T-helper 17 cell (primary cell): Measurements from ENCODE around the gene VPS37C. TPM values are rescaled to one million over a fixed set of nuclear protein-coding genes. Genes with fewer than 3 reads are reported as not detected.

Experiments
- ATAC-seq: fragments of 150-1000 bp; cut with Tn5 transposase; 2 replicates; pipeline ENCODE4 v1.10.0; 2021; ENCODE audit warnings: mild to moderate bottlenecking, moderate library complexity
- DNase-seq, 3 donors: peaks; one replicate each; pipeline versions ENCODE4 v3.0.0 to v3.0.0-alpha.2; 2020 to 2021
- H3K9me3 ChIP-seq: one replicate; pipeline ENCODE4 v1.7.0; 2013; ENCODE audit warnings: low read length, mild to moderate bottlenecking; ENCODE audit not compliant: control insufficient read depth, poor library complexity, severe bottlenecking
- H3K27ac Mint-ChIP-seq: one replicate; pipeline ENCODE4 v1.8.0; 2022; ENCODE audit warnings: mild to moderate bottlenecking, moderate library complexity, mixed read lengths
- H3K27me3 Mint-ChIP-seq: one replicate; pipeline ENCODE4 v1.8.0; 2022; ENCODE audit warnings: mixed read lengths
- H3K36me3 Mint-ChIP-seq: one replicate; pipeline ENCODE4 v1.8.0; 2022; ENCODE audit warnings: low read depth, mixed read lengths
- H3K4me1 Mint-ChIP-seq: one replicate; pipeline ENCODE4 v1.8.0; 2022; ENCODE audit warnings: mild to moderate bottlenecking, mixed read lengths
- H3K4me3 Mint-ChIP-seq: one replicate; pipeline ENCODE4 v1.8.0; 2022; ENCODE audit warnings: mild to moderate bottlenecking, moderate library complexity, mixed read lengths
- total RNA-seq, 4 donors: library from RNA in 2 of 4; stranded (reverse) in 2 of 4; gene quantifications; one replicate each; pipeline ENCODE4 v1.2.3 and lab custom pipeline; 2022 to 2026

The VPS37C gene
- total RNA-seq, 2 donors from 2014 or later: 3.5 to 5.6 TPM

GRCh38 chr11:61120706-61121191 is 40.5 kb downstream of the VPS37C start:
- no peaks in the 10 kb centered on the region for H3K27me3 Mint-ChIP-seq
- ATAC-seq (peak; percentile 85), DNase-seq (peak in 1 of 3 donors; percentile 28)
- H3K4me1 Mint-ChIP-seq: peaks cover 52% of the 10 kb centered on the region
- no peaks in the 10 kb centered on the region for H3K9me3 ChIP-seq
- H3K27ac Mint-ChIP-seq: peak overlapping the region; percentile 97
- H3K4me3 Mint-ChIP-seq: peak overlapping the region; percentile 77
- H3K36me3 Mint-ChIP-seq: peaks cover 27% of the 10 kb centered on the region

- no peaks in the 10 kb centered on the region for H3K27me3 Mint-ChIP-seq
These were observed 41.0 kb downstream of the VPS37C start for GRCh38 chr11:61120099-61120705.

GRCh38 chr11:61119571-61119970 is 41.7 kb downstream of the VPS37C start:
- peak overlapping the region; percentile 97 for H3K27ac Mint-ChIP-seq
- ATAC-seq: no peak
- no peaks in the 10 kb centered on the region for H3K9me3 ChIP-seq
- no peak for DNase-seq
- peaks cover 59% of the 10 kb centered on the region for H3K4me1 Mint-ChIP-seq
- H3K4me3 Mint-ChIP-seq: peak overlapping the region; percentile 77
- H3K36me3 Mint-ChIP-seq: peaks cover 30% of the 10 kb centered on the region
- H3K27me3 Mint-ChIP-seq: no peaks in the 10 kb centered on the region

More at GRCh38 chr11:61120099-61120705, 41.0 kb downstream of the VPS37C start:
- peak; percentile 6 for ATAC-seq
- no peaks in the 10 kb centered on the region for H3K9me3 ChIP-seq
- H3K27ac Mint-ChIP-seq: peak overlapping the region; percentile 97
- peak overlapping the region; percentile 77 for H3K4me3 Mint-ChIP-seq
- no peak for DNase-seq
- H3K36me3 Mint-ChIP-seq: peaks cover 29% of the 10 kb centered on the region
- H3K4me1 Mint-ChIP-seq: peaks cover 54% of the 10 kb centered on the region

GRCh38 chr11:61119055-61119454 is 42.2 kb downstream of the VPS37C start:
- no peak for DNase-seq
- peak overlapping the region; percentile 77 for H3K4me3 Mint-ChIP-seq
- peaks cover 28% of the 10 kb centered on the region for H3K36me3 Mint-ChIP-seq
- no peaks in the 10 kb centered on the region for H3K27me3 Mint-ChIP-seq
- H3K9me3 ChIP-seq: no peaks in the 10 kb centered on the region
- H3K27ac Mint-ChIP-seq: peak overlapping the region; percentile 97
- peaks cover 58% of the 10 kb centered on the region for H3K4me1 Mint-ChIP-seq
- no peak for ATAC-seq

- Mint-ChIP-seq H3K4me1 (peaks cover 60% of the 10 kb centered on the region), H3K36me3 (peaks cover 28% of the 10 kb centered on the region), H3K27me3 (no peaks in the 10 kb centered on the region), H3K4me3 (peak overlapping the region; percentile 77), H3K27ac (peak overlapping the region; percentile 97)
- no peak for DNase-seq
- H3K9me3 ChIP-seq: no peaks in the 10 kb centered on the region
- ATAC-seq: no peak
These were observed 42.8 kb downstream of the VPS37C start for GRCh38 chr11:61118406-61118805.

- peak overlapping the region; percentile 97 for H3K27ac Mint-ChIP-seq
- H3K4me3 Mint-ChIP-seq: no peak overlapping the region
- DNase-seq (no peak), ATAC-seq (no peak)
- no peaks in the 10 kb centered on the region for H3K27me3 Mint-ChIP-seq
- H3K36me3 Mint-ChIP-seq: peaks cover 28% of the 10 kb centered on the region
- H3K9me3 ChIP-seq: no peaks in the 10 kb centered on the region
- H3K4me1 Mint-ChIP-seq: peaks cover 61% of the 10 kb centered on the region
These were observed 43.2 kb downstream of the VPS37C start for GRCh38 chr11:61118004-61118403.

- H3K4me1 Mint-ChIP-seq: peaks cover 66% of the 10 kb centered on the region
These were observed 44.1 kb downstream of the VPS37C start for GRCh38 chr11:61117168-61117520.

GRCh38 chr11:61116426-61117167 is 44.6 kb downstream of the VPS37C start:
- Mint-ChIP-seq H3K4me3 (peak overlapping the region; percentile 74), H3K36me3 (peaks cover 22% of the 10 kb centered on the region), H3K27me3 (no peaks in the 10 kb centered on the region), H3K27ac (no peak overlapping the region), H3K4me1 (peaks cover 67% of the 10 kb centered on the region)
- ATAC-seq (no peak), DNase-seq (no peak)
- no peaks in the 10 kb centered on the region for H3K9me3 ChIP-seq

More at GRCh38 chr11:61117168-61117520, 44.1 kb downstream of the VPS37C start:
- Mint-ChIP-seq H3K27me3 (no peaks in the 10 kb centered on the region), H3K27ac (no peak overlapping the region), H3K4me3 (no peak overlapping the region), H3K36me3 (peaks cover 24% of the 10 kb centered on the region)
- DNase-seq (no peak), ATAC-seq (no peak)
- no peaks in the 10 kb centered on the region for H3K9me3 ChIP-seq

- peaks cover 73% of the 10 kb centered on the region for H3K4me1 Mint-ChIP-seq
- no peak for ATAC-seq
These were observed 45.6 kb downstream of the VPS37C start for GRCh38 chr11:61115498-61116224.

GRCh38 chr11:61114913-61115312 is 46.3 kb downstream of the VPS37C start:
- H3K4me3 Mint-ChIP-seq: peak overlapping the region; percentile 28
- DNase-seq: no peak

More at GRCh38 chr11:61115498-61116224, 45.6 kb downstream of the VPS37C start:
- Mint-ChIP-seq H3K27me3 (no peaks in the 10 kb centered on the region), H3K27ac (no peak overlapping the region), H3K36me3 (peaks cover 24% of the 10 kb centered on the region), H3K4me3 (peak overlapping the region; percentile 19)
- no peak for DNase-seq
- H3K9me3 ChIP-seq: no peaks in the 10 kb centered on the region

GRCh38 chr11:61113201-61113600 is 48.0 kb downstream of the VPS37C start:
- no peak for DNase-seq

More at GRCh38 chr11:61114913-61115312, 46.3 kb downstream of the VPS37C start:
- ATAC-seq: no peak
- Mint-ChIP-seq H3K27ac (no peak overlapping the region), H3K4me1 (peaks cover 74% of the 10 kb centered on the region), H3K27me3 (no peaks in the 10 kb centered on the region), H3K36me3 (peaks cover 25% of the 10 kb centered on the region)
- H3K9me3 ChIP-seq: no peaks in the 10 kb centered on the region

GRCh38 chr11:61112575-61112974 is 48.7 kb downstream of the VPS37C start:
- DNase-seq (no peak), ATAC-seq (no peak)
- H3K9me3 ChIP-seq: no peaks in the 10 kb centered on the region
- H3K27ac Mint-ChIP-seq: no peak overlapping the region
- H3K36me3 Mint-ChIP-seq: peaks cover 24% of the 10 kb centered on the region
- no peaks in the 10 kb centered on the region for H3K27me3 Mint-ChIP-seq
- H3K4me1 Mint-ChIP-seq: peaks cover 69% of the 10 kb centered on the region
- peak overlapping the region; percentile 74 for H3K4me3 Mint-ChIP-seq

More at GRCh38 chr11:61113201-61113600, 48.0 kb downstream of the VPS37C start:
- Mint-ChIP-seq H3K27me3 (no peaks in the 10 kb centered on the region), H3K27ac (no peak overlapping the region), H3K36me3 (peaks cover 24% of the 10 kb centered on the region), H3K4me3 (peak overlapping the region; percentile 74), H3K4me1 (peaks cover 66% of the 10 kb centered on the region)
- peak; percentile 13 for ATAC-seq
- no peaks in the 10 kb centered on the region for H3K9me3 ChIP-seq
